Mononuclear cell (primary cell): ENCODE data around the gene TNNI2. TPM values are rescaled to one million over a fixed set of nuclear protein-coding genes. Genes with fewer than 3 reads are reported as not detected.

Experiments
- H3K27me3 ChIP-seq: 2 replicates; pipeline ENCODE4 v1.6.0; 2011; ENCODE audit warnings: low read length, control low read depth; ENCODE audit not compliant: insufficient read depth
- H3K4me1 ChIP-seq: 2 replicates; pipeline ENCODE4 v1.5.1; 2011; ENCODE audit warnings: mild to moderate bottlenecking, low read length, control low read depth; ENCODE audit not compliant: insufficient read depth
- H3K4me3 ChIP-seq: 2 replicates; pipeline ENCODE4 v1.5.1; 2011; ENCODE audit warnings: mild to moderate bottlenecking, low read length, moderate library complexity
- H3K9me3 ChIP-seq: 2 replicates; pipeline ENCODE4 v1.5.1; 2011; ENCODE audit warnings: low read depth, mild to moderate bottlenecking, control low read depth, low read length
- total RNA-seq: library from RNA; depleted of rRNA; stranded (reverse); fragments of >200 nt; gene quantifications from one replicate; pipeline ENCODE4 v1.2.3, GENCODE V29; 2012

TNNI2 gene
- total RNA-seq, 1 donor, result 8.6 TPM

DNA sequence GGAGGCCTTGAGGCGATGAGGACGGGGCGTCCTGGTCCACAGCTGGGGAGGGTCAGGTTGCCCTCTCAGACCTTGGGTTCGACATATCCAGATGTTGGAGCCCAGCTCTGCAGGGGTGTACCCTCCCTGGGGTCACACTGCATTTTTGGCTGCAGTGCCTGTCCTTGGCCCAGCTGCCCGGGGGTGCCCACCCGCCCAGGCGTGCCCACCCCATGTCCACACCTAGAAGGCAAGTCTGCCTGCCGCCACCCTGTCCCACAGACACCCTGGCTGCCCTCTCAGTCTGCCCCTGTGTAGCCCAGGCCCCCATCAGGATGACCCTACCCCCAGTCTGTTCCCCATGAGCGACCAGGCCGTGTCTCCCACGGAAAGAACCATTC is 17.1 kb downstream of the TNNI2 start:
- Histone ChIP-seq H3K9me3 (no peaks in the 10 kb centered on the region), H3K4me1 (peaks cover 75% of the 10 kb centered on the region), H3K4me3 (no peak overlapping the region), H3K27me3 (no peaks in the 10 kb centered on the region)

DNA sequence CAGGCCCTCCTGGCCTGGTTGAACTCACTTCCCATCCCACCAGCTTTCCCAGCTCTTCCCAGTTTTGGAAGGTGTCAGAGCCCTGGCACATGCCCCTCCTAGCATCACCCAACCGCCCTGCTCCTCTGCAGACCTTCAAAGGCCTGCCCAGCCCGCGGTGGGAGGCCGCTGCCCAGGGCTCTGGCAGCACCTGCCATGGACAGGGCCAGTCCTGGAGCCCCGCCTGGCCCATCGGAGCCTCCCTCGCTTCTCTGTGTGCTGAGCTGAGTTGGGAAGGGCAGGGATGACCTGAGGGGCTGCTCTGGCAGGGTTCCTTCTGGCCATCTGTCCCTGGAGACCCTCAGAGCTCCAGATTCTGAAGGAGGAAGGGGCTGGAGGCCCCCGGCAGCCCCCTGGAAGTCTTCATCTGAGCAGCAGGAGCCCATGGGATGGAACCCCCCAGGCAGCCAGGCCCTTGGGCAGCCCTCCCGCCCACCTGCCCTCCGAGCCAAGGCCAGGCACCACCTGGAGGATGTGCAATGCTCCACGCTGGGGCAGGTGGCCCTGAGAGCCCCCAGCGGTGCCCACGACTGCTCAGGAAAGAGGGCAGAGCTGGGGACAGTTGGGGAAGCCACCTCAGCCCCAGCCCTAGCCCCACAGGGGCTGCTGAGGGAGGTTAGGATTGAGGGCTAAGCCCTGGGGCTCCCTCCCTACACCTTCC is 17.7 kb downstream of the TNNI2 start:
- Histone ChIP-seq H3K9me3 (no peaks in the 10 kb centered on the region), H3K27me3 (no peaks in the 10 kb centered on the region), H3K4me3 (no peak overlapping the region), H3K4me1 (peaks cover 70% of the 10 kb centered on the region)

DNA sequence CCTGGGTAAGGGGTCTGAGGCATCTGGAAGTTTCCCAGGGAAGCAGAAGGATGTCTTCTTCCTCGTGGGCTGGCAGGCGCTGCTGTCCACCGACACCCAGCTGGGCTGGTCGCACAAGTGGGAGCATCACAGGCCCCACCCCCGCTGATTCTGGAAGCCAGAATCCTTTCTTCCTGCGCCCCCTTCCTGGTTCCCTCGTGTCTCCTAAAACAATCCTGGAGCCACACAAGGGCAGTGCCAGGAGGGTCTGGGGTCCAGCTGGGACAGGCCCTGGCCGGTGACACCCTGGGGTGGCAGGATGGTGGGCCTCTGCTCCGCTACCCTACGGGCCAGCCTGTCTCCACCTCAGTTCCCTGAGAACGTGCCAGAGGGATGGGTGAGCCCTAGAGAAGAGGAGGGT is 18.3 kb downstream of the TNNI2 start:
- no peak overlapping the region for H3K4me3 ChIP-seq
- no peaks in the 10 kb centered on the region for H3K9me3 ChIP-seq
- H3K27me3 ChIP-seq, result no peaks in the 10 kb centered on the region
- H3K4me1 ChIP-seq, result peaks cover 68% of the 10 kb centered on the region

DNA sequence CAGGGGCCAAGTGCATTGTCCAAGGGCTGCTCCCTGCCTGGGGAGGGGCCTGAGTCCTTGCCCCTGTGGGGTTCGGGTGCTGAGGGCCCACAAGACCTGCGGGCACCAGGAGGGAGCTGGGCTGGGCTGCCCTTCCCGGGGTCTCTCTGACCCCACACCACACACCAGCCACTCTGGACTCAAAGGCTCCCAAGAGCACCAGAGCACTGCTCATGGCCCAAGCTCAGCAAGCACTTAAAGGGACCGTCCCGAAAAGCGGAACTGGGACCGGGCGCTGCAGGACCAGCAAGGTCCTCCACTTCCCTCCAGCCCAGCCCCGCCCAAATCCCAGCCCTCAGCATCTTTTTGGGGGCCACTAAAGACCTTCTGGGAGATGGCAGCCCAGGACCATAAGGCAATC is 19.4 kb downstream of the TNNI2 start:
- Histone ChIP-seq H3K27me3 (no peaks in the 10 kb centered on the region), H3K4me3 (no peak overlapping the region), H3K4me1 (peaks cover 72% of the 10 kb centered on the region), H3K9me3 (no peaks in the 10 kb centered on the region)

DNA sequence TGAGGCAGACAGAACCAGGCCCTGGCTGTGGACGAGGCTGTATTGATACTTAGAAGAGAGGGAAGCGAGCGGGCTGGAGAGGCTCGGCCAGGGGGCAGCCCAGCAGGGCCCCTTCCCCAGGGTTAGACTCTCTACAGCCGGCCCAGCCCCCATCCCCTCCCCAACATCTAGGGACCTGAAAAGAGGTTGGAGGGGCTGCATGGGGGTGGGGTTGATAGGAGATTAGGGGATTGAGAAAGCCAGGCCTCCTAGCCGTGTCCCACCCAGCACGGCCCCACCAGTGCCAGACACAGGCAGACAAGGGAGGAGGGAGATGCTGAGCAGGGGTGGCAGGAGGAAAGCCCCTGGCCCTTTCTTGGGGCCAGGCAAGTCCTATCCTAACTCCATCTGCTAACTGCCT is 19.8 kb downstream of the TNNI2 start:
- peaks cover 76% of the 10 kb centered on the region for H3K4me1 ChIP-seq

DNA sequence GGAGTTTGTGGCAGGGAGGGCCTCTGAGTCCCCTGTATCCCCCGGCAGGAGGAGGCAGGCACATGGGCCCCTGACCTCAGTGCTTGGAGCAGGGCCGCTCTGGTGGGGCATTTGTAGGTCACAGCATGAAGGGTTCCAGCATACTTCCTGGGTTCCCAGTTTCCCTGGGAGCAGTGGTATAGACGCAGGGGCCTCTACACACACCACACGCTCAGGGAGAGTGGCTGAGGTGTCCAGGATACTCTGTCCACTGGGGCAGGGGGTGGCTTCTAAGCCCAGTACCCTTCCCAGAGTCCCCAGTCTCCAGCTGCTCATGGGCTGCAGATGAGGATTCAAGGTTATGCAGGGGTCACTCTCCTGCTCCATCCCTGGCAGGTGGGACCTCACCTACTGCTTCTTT is 20.2 kb downstream of the TNNI2 start:
- Histone ChIP-seq H3K4me3 (no peak overlapping the region), H3K9me3 (no peaks in the 10 kb centered on the region)

More for the DNA sequence above, 19.8 kb downstream of the TNNI2 start:
- Histone ChIP-seq H3K4me3 (no peak overlapping the region), H3K9me3 (no peaks in the 10 kb centered on the region), H3K27me3 (no peaks in the 10 kb centered on the region)

DNA sequence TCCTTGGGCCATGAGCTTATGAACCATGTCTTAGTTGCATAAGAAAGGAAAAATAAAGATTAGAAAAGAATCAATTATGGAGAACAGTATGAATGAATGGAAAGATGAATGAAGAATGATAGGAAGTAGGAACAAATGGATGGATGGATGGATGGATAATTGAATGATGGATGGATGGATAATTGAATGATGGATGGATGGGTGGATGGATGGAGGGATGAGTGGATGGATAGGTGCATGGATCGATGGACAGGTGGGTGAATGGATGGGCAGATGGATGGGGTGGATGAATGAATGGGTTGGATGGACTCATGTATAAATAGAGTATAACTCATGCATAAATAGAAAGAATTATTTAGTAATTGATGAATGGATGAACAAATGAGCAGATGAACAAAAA is 21.3 kb downstream of the TNNI2 start:
- Histone ChIP-seq H3K9me3 (no peaks in the 10 kb centered on the region), H3K4me1 (peaks cover 78% of the 10 kb centered on the region), H3K4me3 (no peak overlapping the region), H3K27me3 (no peaks in the 10 kb centered on the region)

More for the DNA sequence above, 20.2 kb downstream of the TNNI2 start:
- Histone ChIP-seq H3K4me1 (peaks cover 78% of the 10 kb centered on the region), H3K27me3 (no peaks in the 10 kb centered on the region)

DNA sequence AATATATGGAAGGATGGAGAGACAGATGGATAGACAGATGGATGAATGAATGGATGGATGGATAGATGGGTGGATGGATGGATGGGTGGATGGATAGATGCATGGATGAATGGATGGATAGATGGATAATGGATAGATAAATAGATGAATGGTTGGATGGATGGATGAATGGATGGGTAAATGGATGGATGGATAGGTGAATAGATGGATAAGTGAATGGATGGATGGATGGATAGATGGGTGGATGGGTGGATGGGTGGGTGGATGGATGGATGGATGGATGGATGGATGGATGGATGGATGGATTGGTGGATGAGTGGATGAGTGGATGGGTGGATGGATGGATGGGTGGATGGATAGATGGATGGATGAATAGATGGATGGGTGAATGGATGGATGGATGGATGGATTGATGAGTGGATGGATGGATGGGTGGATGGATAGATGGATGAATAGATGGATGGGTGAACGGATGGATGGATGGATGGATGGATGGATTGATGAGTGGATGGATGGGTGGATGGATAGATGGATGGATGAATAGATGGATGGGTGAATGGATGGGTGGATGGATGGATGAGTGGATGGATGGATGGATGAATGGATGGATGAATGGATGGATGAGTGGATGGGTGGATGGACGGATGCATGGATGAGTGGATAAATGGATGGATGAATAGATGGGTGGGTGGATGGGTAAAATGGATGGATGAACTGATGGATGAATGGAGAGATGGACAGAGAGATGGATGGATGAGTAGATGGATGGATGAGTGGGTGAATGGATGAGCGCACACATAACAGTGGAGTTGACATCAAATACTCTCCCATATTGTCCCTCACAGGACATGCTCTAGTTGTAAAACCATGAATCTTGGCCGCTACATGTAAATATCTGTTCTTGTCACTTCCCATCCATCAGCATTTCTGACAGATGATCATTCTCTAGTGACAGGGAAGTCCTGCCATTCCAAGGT is 22.9 kb downstream of the TNNI2 start:
- Histone ChIP-seq H3K4me1 (peaks cover 65% of the 10 kb centered on the region), H3K9me3 (no peaks in the 10 kb centered on the region), H3K4me3 (no peak overlapping the region), H3K27me3 (no peaks in the 10 kb centered on the region)

DNA sequence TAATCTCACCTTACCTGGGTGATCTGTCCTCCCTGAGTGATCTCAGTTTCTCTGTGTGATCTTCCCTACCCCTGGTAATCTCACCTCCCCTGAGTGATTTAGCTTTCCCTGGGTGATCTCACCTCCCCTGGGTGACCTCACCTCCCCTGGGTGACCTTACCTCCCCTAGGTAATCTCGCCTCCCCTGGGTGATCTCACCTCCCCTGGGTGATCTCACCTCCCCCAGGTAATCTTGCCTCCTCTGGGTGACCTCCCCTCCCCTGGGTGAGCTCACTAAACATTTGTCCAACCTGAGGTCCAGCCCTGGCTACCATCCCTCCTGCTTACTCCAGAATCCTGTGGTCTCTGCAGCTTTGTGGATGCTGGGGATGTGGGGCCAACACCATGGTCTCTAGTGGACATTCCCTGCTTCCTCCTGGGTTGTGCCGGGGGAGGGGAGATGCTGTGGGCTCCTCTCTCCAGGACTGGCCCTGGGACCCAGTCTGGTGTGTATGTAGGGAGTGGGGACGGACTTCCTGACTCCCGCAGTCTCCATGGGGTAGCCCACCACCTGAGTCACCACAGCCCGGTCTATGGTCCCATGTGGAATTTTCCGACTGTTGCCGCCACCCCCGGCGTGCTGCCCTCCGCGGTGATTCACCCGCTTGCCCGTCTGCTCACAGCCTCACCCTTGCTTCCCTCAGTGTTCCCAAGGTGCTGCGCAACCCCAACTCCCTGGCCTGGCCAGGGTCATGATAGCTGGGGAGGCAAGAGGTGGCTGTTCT is 24.0 kb downstream of the TNNI2 start:
- H3K27me3 ChIP-seq, result no peaks in the 10 kb centered on the region

DNA sequence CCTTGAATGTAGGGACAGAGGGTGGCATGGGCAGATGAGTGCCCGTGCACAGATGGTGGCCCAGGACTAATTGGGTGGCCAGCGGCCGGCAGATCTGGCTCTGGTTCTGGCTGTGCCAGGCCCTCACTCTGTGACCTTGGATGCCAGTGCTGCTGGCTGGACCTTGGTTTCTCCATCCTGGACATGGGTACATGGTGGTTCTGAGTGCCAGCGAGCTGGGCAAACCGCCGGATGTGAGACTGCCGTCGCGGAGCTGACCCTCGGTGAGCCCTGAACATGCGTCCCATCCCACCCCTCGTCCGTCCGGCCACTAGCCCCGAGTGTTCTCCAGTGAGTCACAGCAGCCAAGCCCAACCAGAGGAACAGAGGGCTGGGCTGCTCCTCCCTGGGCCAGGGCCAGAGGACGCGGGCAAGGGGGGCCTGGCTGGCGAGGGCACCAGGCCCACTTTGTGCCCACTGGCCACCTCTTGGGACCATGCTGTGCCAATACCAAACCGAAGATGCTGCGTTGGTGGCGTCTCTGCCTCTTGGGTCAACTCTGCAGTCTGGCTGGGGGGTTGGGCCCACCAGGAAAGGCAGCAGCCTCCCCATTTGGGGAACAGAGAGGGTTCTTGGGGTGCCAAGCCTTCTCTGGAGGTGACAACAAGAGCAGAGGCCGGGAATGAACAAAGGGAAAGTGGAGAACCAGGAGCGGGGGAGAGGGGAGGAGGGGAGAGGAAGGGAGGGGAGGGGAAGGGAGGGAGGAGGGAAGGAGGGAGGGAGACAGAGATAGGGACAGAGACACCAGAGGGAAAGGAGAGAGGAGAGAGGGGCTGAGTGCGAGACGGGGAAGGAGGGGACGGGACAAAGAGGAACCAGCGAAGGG is 24.8 kb downstream of the TNNI2 start:
- Histone ChIP-seq H3K9me3 (no peaks in the 10 kb centered on the region), H3K4me1 (peaks cover 55% of the 10 kb centered on the region), H3K4me3 (no peak overlapping the region), H3K27me3 (no peaks in the 10 kb centered on the region)

More for the DNA sequence above, 24.0 kb downstream of the TNNI2 start:
- Histone ChIP-seq H3K9me3 (no peaks in the 10 kb centered on the region), H3K4me1 (peaks cover 55% of the 10 kb centered on the region), H3K4me3 (no peak overlapping the region)

DNA sequence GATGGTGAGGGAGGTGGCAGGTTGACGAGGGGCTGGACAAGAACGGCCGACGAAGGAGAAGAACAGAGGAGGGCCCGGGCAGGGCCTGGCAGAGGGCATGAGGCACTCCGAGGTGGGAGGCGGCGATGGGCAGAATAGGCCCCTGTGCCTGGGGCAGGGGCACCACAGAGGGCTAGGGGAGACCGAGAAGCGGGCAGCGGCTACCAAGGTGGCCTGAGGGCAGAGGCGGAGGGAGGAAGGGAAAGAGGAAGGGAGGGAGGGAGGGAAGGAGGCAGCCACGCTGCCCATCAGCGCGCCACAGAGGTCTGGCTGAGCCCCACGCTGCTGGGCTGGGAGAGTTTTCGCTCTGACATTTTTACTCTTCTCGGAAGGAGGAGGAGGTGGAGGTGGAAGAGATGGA is 25.4 kb downstream of the TNNI2 start:
- peaks cover 55% of the 10 kb centered on the region for H3K4me1 ChIP-seq
- no peaks in the 10 kb centered on the region for H3K9me3 ChIP-seq
- no peak overlapping the region for H3K4me3 ChIP-seq
- H3K27me3 ChIP-seq, result no peaks in the 10 kb centered on the region

DNA sequence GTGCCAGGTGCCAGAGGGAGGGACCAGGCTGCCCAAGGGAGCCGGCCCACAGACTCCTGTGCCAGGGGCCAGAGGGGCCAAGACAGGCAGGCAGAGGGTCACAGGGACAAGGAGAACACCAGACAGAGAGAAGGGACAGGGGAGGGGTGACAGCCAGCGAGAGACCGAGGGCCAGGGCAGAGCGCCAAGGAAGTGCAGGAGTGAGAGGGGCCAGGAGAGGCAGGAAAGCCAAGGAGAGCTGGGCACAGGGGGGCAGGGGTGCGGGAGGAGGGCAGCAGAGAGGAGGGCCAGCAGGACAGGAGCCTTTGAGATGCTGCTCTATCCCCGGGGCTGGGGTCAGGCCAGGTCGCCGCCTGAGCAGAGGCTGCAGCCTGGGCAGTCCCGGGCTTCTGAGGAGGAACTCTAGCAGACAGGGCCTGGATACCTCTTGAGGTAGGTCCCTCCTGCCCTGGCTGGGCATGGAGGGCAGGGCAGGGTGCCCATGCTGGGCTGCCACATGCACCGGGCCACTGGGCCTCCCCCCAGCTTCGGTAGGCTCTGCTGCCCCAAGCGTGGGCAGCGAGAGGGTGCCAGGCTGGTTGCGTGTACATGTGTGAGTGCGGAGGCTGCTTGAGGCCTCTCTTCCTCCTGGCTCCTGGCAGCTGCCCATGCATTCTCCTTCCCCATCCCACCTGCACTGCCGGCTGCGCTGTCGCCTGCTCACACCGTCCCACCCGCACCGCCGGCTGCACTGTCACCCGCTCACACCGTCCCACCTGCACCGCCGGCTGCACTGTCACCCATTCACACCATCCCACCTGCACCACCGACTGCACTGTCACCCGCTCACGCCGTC is 26.3 kb downstream of the TNNI2 start:
- H3K4me3 ChIP-seq, result no peak overlapping the region
- peaks cover 61% of the 10 kb centered on the region for H3K4me1 ChIP-seq
- no peaks in the 10 kb centered on the region for H3K9me3 ChIP-seq
- H3K27me3 ChIP-seq, result no peaks in the 10 kb centered on the region

DNA sequence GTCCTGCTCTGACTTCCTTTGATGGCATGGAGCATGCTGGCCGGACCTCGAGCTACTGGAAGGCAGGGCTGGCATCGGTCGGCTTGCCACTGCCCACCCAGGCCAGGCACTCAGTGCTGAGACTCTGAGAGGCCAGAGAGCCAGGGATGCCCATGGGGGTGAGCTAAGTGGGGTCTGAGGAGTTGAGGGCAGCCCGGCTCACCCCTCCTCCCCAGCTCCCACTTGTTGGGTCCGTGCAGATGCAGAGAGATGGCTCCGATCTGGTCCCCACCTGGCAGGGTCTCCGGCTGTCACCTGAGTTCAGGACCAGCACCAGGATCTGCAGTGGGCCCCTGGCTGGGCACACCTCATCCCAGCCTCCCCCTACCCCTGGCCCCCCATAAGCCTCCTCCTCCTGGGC is 27.4 kb downstream of the TNNI2 start:
- no peaks in the 10 kb centered on the region for H3K9me3 ChIP-seq

More for the DNA sequence above, 27.4 kb downstream of the TNNI2 start:
- Histone ChIP-seq H3K4me3 (no peak overlapping the region), H3K4me1 (peaks cover 73% of the 10 kb centered on the region), H3K27me3 (no peaks in the 10 kb centered on the region)
